GM19023 (cell line): ENCODE data around the gene JMJD1C.
A peak's percentile ranks its signal among the peaks of the same experiment; 100 is the strongest.

Experiments
- ATAC-seq: cut with Tn5 transposase; IDR thresholded peaks from one replicate; pipeline ENCODE4 v1.9.1; 2021; ENCODE audit warnings: mild to moderate bottlenecking, moderate library complexity; ENCODE audit not compliant: unreplicated experiment

The JMJD1C gene

GRCh38 chr10:63150745-63151144 lies 315.0 kb downstream of the JMJD1C start:
- ATAC-seq, result no peak

GRCh38 chr10:63146503-63146902 lies 319.3 kb downstream of the JMJD1C start:
- no peak for ATAC-seq

- ATAC-seq, result no peak
These were observed 320.0 kb downstream of the JMJD1C start for GRCh38 chr10:63145782-63146181.

GRCh38 chr10:63143987-63144386 lies 321.8 kb downstream of the JMJD1C start:
- no peak for ATAC-seq

GRCh38 chr10:63142136-63142535 lies 323.6 kb downstream of the JMJD1C start:
- ATAC-seq, result no peak

GRCh38 chr10:63140077-63140476 lies 325.7 kb downstream of the JMJD1C start:
- no peak for ATAC-seq

GRCh38 chr10:63137306-63137705 lies 328.5 kb downstream of the JMJD1C start:
- no peak for ATAC-seq

- no peak for ATAC-seq
These were observed 331.8 kb downstream of the JMJD1C start for GRCh38 chr10:63133821-63134557.

GRCh38 chr10:63133056-63133820 lies 332.5 kb downstream of the JMJD1C start, which contains the start of gene NRBF2:
Gene NRBF2, plus strand, starts transcription at chr10:63133328. Its CDS starts 143 bp downstream, at chr10:63133471.
- ATAC-seq, result peak; percentile 95

- ATAC-seq, result no peak
These were observed 333.1 kb downstream of the JMJD1C start for GRCh38 chr10:63132651-63133055.

- ATAC-seq, result no peak
These were observed 335.9 kb downstream of the JMJD1C start for GRCh38 chr10:63129888-63130287.

- ATAC-seq, result no peak
These were observed 337.3 kb downstream of the JMJD1C start for GRCh38 chr10:63128443-63128842.

GRCh38 chr10:63125459-63125858 lies 340.3 kb downstream of the JMJD1C start:
- ATAC-seq, result no peak

GRCh38 chr10:63123727-63124362 lies 341.9 kb downstream of the JMJD1C start:
- no peak for ATAC-seq

- ATAC-seq, result no peak
These were observed 345.2 kb downstream of the JMJD1C start for GRCh38 chr10:63120554-63120953.

- no peak for ATAC-seq
These were observed 346.7 kb downstream of the JMJD1C start for GRCh38 chr10:63119041-63119440.
